HG03103 (cell line): ENCODE measurements around the gene ADRB2.
A peak's percentile ranks its signal among the peaks of the same experiment; 100 is the strongest.

Source experiments
- ATAC-seq: cut with Tn5 transposase; IDR thresholded peaks from one replicate; pipeline ENCODE4 v1.9.1; 2021; ENCODE audit warnings: low read depth; ENCODE audit not compliant: unreplicated experiment

ADRB2 gene

DNA sequence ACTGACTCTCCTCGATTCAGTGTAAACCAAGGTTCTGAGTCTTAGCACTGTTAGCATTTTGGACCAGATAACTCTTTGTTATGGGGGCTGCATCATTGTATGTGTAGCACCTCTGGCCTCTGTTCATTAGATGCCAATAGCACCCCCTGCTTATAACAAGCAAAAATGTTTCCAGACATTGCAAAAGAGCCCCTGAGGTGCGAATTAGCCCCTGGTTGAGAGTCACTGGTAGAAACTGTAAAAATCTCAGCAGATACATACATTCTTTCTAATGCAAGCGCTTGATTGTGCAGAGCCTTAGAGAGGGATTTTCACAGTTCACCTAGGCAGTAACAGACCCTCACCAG lies 2.8 kb downstream of the ADRB2 start:
- no peak for ATAC-seq

GRCh38 chr5:148829734-148830133 lies 3.3 kb downstream of the ADRB2 start:
- no peak for ATAC-seq

GRCh38 chr5:148830211-148830610 lies 3.8 kb downstream of the ADRB2 start:
- ATAC-seq = no peak

GRCh38 chr5:148831590-148832565 lies 5.5 kb downstream of the ADRB2 start:
- ATAC-seq = peak; percentile 75

GRCh38 chr5:148833122-148833521 lies 6.7 kb downstream of the ADRB2 start:
- no peak for ATAC-seq

DNA sequence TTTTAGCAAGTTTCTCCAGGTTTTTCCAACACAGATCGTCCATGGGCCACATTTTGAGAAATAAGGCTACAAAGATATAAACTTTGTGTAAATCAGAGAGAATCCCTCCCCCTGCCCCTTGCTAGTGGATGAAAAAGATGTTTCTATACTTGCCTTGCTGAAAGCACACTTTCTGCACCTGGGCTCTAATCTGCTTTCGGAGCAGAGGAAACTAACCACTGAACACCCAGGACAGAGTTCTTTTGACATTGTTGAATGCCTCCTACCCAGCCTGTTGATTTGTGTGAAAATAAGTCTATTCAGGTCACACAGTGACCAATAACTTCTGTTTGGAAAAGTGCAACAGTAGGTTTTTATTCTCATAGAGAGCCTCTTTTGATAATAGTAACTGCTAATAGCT lies 7.5 kb downstream of the ADRB2 start:
- no peak for ATAC-seq

- ATAC-seq = peak; percentile 43
Measured at GRCh38 chr5:148834689-148835088, 8.3 kb downstream of the ADRB2 start.

DNA sequence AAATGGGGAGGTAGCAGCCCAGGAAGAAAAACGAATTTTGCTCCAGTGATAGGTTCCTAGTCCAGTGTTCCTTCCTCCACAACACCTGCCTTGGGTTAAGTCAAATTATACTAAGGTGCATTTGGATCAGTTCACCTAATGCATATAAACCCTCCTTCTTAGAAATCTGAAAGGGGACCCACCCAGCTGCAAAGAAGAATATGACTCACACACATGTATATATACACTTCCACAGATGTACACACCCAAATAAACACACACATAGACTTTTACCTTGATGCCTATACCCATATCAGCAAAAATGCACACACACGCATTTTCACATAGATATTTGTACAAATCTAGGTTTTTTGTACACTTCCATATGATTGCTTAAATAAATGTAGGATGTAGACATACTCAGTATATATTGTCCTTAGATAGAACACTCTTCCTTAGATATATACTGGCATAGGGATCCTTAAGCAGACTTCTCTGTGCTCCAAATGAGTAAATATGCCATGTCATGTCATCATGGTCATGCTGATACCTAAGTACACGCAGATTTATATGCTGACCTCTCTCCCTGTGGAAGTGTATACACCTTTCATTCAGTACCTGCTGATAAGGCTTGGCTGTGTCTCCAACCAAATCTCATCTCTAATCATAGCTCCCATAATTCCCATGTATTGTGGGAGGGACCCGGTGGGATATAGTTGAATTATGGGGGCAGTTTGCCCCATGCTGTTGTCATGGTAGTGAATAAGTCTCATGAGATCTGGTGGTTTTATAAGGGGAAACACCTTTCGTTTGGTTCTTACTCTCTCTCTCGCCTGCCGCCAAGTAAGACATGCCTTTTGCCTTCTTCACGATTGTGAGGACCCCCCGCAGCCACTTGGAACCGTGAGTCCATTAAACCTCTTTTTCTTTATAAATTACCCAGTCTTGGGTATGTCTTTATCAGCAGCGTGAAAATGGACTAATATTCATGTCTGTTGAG lies 10.2 kb downstream of the ADRB2 start:
- ATAC-seq = no peak

DNA sequence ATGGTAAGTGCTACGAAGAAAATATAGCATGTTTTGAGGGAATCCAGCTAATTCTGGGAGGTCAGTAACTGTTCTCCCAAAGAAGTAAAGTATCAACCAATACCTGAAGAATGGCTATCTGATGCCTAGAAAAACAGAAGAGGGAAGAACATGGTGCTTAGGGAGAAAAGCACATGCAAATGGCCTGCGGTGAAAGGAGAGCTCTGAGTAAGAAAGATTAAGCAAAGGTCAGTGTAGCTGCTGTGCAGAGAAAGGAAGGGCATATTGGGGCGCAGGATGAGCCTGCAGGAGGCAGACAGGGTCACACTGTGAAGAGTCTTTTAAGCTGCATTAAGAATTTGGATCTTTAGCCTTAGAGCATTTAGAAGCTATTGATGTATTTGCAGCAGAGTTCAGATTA lies 11.0 kb downstream of the ADRB2 start:
- ATAC-seq = no peak

DNA sequence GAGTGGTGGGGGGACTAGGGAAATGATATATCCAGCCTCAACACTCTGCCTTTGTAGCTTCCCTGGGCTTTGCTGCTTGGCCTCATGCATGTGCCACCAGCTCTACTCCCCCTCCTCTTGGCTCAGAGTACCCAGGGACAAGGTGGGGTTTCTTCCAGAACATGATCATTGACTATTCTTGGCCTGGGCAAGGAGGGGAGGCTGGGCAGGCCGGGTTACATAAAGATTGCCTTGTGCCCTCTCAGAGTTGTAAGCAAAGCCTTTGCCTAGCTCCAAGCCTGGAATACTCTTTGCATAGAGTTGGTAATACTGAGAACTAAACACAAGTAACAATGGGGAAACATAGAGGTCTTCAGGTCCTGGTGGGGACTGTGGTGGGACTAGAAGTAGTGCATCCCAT lies 11.9 kb downstream of the ADRB2 start:
- ATAC-seq = no peak

DNA sequence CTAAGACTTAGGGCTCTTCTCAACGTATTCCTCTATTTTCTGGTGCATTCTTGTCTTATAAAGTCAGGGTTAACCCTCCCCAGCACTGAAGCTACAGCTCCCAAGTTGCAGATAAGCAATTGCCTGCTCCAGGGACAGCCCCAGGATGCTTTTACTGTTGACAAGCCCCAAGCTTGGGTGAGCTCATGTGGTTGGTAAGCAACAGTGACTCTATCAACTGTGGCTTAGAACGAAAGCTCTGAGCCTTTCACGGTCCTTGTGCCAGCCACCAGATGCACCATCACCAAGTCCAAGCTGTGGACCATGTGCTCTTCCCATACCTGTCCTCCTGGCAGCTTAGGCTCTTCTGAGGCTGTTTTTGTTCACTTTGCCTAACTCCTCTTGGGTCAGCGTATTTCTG lies 13.5 kb downstream of the ADRB2 start:
- no peak for ATAC-seq

- no peak for ATAC-seq
Measured at GRCh38 chr5:148840531-148840930, 14.1 kb downstream of the ADRB2 start.

GRCh38 chr5:148841519-148841918 lies 15.1 kb downstream of the ADRB2 start:
- ATAC-seq = no peak

GRCh38 chr5:148842161-148842560 lies 15.8 kb downstream of the ADRB2 start:
- no peak for ATAC-seq

DNA sequence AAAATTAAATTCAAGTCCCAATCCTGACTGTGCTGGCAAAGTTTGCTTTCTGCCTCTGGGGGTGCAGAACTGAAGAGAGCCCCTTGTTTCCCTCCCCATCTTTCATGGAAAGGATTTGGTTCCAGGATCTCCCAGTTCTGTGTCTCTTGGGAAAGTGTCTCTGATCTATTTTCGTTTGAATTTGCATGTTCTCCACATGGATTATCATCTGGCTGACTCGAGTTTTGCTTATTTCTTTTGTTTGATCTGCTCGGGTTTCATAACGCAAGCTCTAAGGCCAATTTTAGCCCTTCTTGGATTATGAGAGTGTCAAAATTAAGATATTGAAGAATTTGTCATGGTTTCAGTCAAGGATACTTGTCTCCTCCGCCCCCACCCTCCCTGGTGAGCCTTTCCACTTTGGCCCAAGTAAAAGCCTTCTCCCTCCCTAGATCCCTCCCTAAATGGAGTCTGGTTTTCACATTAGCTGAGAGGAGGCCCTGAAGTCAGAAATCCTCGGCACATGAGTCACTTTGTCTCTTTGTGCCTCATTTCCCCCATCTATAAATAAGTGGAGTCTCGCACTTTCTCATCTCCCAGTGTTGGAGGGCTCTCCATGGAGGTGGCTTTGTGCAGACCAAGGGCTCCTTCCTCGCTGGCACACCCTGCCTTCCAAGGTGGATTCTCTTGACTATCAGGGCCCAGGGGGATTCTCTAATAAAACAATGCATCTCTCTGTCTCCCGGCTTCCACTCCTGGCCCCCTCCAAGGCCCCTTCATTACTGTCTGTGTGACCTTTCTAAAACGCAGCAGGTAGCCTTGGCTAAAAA lies 17.3 kb downstream of the ADRB2 start:
- no peak for ATAC-seq

- ATAC-seq = no peak
Measured at GRCh38 chr5:148844433-148845280, 18.2 kb downstream of the ADRB2 start.

GRCh38 chr5:148846930-148847329 lies 20.5 kb downstream of the ADRB2 start:
- ATAC-seq = no peak

DNA sequence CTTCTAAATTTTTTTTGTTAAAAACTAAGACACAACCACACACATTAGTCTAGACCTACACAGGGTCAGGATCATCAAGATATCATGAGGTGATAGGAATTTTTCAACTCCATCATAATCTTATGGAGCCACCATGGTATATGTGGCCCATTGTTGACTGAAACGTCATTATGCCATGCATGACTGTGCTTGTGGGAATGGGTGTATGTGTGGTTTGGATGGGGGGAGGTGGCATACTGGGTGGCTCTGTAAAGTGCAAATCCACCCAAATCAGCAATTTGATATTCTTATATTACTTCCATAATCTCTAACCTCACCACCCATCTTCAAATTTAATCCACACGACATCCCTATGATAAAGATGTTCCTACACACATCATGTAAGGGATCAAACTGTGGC lies 21.0 kb downstream of the ADRB2 start:
- no peak for ATAC-seq

DNA sequence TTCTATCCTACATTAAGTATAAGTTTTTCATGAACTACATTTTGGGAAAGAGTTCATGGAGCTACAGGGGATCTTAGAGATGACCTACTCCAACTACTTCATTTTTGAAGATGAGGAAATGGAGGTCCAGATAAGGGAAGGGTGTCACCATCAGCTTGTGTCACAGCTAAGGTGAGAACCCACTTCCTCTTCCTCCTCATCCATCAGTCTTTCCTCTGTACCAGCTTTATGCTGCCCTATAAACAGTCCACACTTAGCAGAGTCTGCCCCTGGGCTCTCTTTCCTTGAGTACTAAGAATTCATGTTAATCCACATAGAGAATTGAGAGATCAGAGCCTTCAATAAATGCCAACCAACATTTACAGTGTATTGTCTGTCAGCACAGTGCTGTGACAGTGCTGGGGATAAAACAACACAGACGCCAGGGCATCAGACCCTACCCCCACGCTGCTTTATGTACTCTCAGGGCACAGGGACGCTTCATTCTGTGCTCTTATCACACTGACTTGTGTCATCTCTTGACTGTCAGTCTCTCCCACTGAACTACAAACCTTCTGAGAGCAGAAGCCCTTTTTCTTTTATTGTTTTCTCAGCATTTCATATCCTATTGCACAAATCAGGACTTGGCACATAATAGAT lies 22.1 kb downstream of the ADRB2 start:
- ATAC-seq = no peak
